ENCODE data around the gene IGF1. TPM values are rescaled to one million over a fixed set of nuclear protein-coding genes. Genes with fewer than 3 reads are reported as not detected.

Gene IGF1
- total RNA-seq, 1 experiment from 2014 or later = 0.42 TPM

- TF ChIP-seq REST (IDR thresholded peaks at IDR 0.05; ENCODE audit: low read depth) (no peak), ATF3 (IDR thresholded peaks at IDR 0.05) (no peak)
These were observed 63.3 kb downstream of the IGF1 start (continued) for GRCh38 chr12:102417055-102417454.

- no peak overlapping the region for H3K27ac ChIP-seq (ENCODE audit: low read depth, low read length)
- H3K9me3 ChIP-seq (ENCODE audit: control insufficient read depth in 1 of 2, insufficient read depth in 1 of 2, low read depth in 1 of 2, low read length in 2 of 2) = no peaks in the 10 kb centered on the region
- RAD21 ChIA-PET (ENCODE audit: low non-redundant PET in 1 of 2, low total read pairs in 2 of 2, uncharacterized antibody in 2 of 2, unreplicated experiment in 2 of 2) = no interaction called here
- intact Hi-C loops (cut with micrococcal nuclease) = no loop called here
- no TSS peak for BruUV-seq (replicated peaks)
- H3K27me3 ChIP-seq (ENCODE audit: insufficient read depth, low read length) = no peaks in the 10 kb centered on the region
- POLR2A ChIA-PET = no interaction called here
- H3K4me1 ChIP-seq (ENCODE audit: control insufficient read depth in 1 of 2, insufficient read depth in 2 of 2, low read length in 2 of 2) = no peaks in the 10 kb centered on the region
- H4K20me1 ChIP-seq (ENCODE audit: insufficient read depth) = no peaks in the 10 kb centered on the region
- no peak overlapping the region for H3K9ac ChIP-seq (ENCODE audit: low read length)
- H2AFZ ChIP-seq (ENCODE audit: low read depth, low read length, poor library complexity, severe bottlenecking) = no peak overlapping the region
- no peaks in the 10 kb centered on the region for H3K36me3 ChIP-seq (ENCODE audit: control insufficient read depth in 1 of 2, insufficient read depth in 2 of 2, low read length in 2 of 2)
- CTCF ChIA-PET = no interaction called here
- DNase-seq (ENCODE audit: low read depth, low spot score) (no peak), ATAC-seq (no peak)
- no peaks in the 10 kb centered on the region for H3K79me2 ChIP-seq (ENCODE audit: insufficient read depth, low read length)
- H3K4me2 ChIP-seq (ENCODE audit: low read length) = no peak overlapping the region
- H3K4me3 ChIP-seq (replicated peaks in 1 of 2; ENCODE audit: low read depth in 1 of 2, low read length in 2 of 2) = no peak overlapping the region
- no peak for TF ChIP-seq ZBTB33 (IDR thresholded peaks at IDR 0.05; ENCODE audit: extremely low read depth, insufficient replicate concordance, low read length)
- TF ChIP-seq ATF3 (IDR thresholded peaks at IDR 0.05) = no peak
- no peak for TF ChIP-seq CEBPB (IDR thresholded peaks at IDR 0.05; ENCODE audit: low read depth)
- TF ChIP-seq TCF7L2 (IDR thresholded peaks at IDR 0.05; ENCODE audit: borderline replicate concordance, extremely low read depth, insufficient read depth, insufficient read length) = no peak
- no peak for TF ChIP-seq REST (IDR thresholded peaks at IDR 0.05; ENCODE audit: low read depth)
- no peak for TF ChIP-seq SP1 (IDR thresholded peaks at IDR 0.05; ENCODE audit: low read depth)
- no peak for TF ChIP-seq YY1 (IDR thresholded peaks at IDR 0.05; ENCODE audit: extremely low read depth, insufficient replicate concordance, low read depth, low read length)
- no peak for TF ChIP-seq MAX (IDR thresholded peaks at IDR 0.05)
- TF ChIP-seq EZH2 (IDR thresholded peaks at IDR 0.05) = no peak
- no peaks in the 10 kb centered on the region for H3K9me2 ChIP-seq (ENCODE audit: insufficient read depth)
These were observed 64.8 kb downstream of the IGF1 start for GRCh38 chr12:102415515-102415914.
